NCI-H1930 (cell line): ENCODE data around the gene TLR8.
"Not testable (repeated sequence)": the region's sequence is repeated elsewhere in the genome, so short reads cannot be mapped to it uniquely, and the experiment has no call there.

Source experiments
- DNase-seq, 2 experiments: peaks; one replicate each; lab custom pipeline; 2025; lab: John Stamatoyannopoulos, UW

The TLR8 gene

DNA sequence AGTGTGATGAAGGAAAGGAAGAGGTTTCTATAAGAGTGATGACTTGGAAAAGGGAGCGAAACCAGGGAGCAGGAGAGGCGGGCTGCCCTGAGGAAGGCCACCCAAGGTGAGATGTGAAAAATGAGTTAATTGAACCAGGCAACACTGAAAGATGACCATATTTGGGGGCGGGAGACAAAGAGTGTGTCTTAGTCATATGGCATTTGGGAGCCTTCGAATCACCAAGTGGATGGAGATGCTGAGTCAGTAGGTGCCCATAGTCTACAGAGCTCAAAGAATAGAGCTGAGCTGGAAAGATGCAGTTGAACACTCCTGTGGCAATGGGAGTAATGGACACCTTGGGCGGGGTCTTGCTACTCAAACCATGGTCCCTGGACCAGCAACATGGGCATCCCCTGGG is 8.3 kb upstream of the TLR8 start:
- no peak for DNase-seq

DNA sequence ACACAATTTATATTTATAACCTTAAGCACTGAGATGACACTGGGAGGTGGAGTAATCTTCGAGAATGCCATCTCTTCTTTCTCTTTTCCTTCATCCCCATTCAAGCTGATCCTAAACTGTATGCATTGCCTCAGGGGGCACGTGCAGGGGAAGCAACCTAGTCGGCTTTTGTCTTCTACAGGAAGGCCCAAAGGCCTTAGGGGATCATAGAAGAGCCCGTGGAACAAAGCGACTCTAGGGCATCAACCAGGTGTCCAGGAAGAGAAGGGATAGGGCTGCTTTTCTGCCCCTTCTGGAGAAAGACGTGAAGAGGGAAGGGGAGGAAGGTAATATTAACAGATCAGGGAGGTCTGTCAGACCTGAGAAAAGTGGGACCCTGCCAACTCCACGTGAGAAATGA is 6.9 kb upstream of the TLR8 start:
- DNase-seq: no peak

DNA sequence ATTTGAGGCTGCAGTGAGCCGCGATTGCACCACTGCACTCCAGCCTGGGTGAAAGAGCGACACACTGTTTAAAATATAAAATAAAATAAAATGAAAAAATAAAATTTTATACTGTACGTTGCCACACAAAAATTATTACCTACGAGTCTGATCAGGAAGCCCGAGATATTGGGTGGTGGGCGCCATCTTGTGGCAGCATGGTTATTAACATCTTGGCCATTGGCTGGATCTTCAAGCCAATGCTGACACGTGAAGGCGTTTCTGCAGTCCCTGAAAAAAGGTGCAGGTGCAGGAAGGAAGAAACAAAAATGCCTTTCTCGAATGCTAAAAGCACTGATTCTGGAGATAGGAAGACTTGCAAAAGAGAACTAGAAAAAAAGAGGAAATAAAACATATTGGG is 4.9 kb upstream of the TLR8 start:
- no peak for DNase-seq

- DNase-seq: no peak
These were observed 2.8 kb upstream of the TLR8 start for GRCh38 chrX:12903646-12904045.

- DNase-seq: no peak
These were observed 4.2 kb downstream of the TLR8 start for GRCh38 chrX:12910423-12911121.

- no peak for DNase-seq
These were observed 4.7 kb downstream of the TLR8 start for GRCh38 chrX:12911122-12911470.

- no peak for DNase-seq
These were observed 6.5 kb downstream of the TLR8 start for GRCh38 chrX:12912791-12913482.

GRCh38 chrX:12917753-12918152 is 11.3 kb downstream of the TLR8 start:
- DNase-seq: no peak

DNA sequence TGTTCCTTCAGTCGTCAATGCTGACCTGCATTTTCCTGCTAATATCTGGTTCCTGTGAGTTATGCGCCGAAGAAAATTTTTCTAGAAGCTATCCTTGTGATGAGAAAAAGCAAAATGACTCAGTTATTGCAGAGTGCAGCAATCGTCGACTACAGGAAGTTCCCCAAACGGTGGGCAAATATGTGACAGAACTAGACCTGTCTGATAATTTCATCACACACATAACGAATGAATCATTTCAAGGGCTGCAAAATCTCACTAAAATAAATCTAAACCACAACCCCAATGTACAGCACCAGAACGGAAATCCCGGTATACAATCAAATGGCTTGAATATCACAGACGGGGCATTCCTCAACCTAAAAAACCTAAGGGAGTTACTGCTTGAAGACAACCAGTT is 12.6 kb downstream of the TLR8 start:
- DNase-seq: no peak

DNA sequence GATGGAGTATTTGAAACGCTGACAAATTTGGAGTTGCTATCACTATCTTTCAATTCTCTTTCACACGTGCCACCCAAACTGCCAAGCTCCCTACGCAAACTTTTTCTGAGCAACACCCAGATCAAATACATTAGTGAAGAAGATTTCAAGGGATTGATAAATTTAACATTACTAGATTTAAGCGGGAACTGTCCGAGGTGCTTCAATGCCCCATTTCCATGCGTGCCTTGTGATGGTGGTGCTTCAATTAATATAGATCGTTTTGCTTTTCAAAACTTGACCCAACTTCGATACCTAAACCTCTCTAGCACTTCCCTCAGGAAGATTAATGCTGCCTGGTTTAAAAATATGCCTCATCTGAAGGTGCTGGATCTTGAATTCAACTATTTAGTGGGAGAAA is 13.2 kb downstream of the TLR8 start:
- DNase-seq: no peak

DNA sequence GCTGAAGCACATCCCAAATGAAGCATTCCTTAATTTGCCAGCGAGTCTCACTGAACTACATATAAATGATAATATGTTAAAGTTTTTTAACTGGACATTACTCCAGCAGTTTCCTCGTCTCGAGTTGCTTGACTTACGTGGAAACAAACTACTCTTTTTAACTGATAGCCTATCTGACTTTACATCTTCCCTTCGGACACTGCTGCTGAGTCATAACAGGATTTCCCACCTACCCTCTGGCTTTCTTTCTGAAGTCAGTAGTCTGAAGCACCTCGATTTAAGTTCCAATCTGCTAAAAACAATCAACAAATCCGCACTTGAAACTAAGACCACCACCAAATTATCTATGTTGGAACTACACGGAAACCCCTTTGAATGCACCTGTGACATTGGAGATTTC is 14.6 kb downstream of the TLR8 start:
- DNase-seq: no peak

DNA sequence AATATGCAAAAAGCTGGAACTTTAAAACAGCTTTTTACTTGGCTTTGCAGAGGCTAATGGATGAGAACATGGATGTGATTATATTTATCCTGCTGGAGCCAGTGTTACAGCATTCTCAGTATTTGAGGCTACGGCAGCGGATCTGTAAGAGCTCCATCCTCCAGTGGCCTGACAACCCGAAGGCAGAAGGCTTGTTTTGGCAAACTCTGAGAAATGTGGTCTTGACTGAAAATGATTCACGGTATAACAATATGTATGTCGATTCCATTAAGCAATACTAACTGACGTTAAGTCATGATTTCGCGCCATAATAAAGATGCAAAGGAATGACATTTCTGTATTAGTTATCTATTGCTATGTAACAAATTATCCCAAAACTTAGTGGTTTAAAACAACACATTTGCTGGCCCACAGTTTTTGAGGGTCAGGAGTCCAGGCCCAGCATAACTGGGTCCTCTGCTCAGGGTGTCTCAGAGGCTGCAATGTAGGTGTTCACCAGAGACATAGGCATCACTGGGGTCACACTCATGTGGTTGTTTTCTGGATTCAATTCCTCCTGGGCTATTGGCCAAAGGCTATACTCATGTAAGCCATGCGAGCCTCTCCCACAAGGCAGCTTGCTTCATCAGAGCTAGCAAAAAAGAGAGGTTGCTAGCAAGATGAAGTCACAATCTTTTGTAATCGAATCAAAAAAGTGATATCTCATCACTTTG is 15.6 kb downstream of the TLR8 start:
- DNase-seq: no peak

DNA sequence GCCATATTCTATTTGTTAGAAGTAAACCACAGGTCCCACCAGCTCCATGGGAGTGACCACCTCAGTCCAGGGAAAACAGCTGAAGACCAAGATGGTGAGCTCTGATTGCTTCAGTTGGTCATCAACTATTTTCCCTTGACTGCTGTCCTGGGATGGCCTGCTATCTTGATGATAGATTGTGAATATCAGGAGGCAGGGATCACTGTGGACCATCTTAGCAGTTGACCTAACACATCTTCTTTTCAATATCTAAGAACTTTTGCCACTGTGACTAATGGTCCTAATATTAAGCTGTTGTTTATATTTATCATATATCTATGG is 16.1 kb downstream of the TLR8 start:
- DNase-seq: no peak

DNA sequence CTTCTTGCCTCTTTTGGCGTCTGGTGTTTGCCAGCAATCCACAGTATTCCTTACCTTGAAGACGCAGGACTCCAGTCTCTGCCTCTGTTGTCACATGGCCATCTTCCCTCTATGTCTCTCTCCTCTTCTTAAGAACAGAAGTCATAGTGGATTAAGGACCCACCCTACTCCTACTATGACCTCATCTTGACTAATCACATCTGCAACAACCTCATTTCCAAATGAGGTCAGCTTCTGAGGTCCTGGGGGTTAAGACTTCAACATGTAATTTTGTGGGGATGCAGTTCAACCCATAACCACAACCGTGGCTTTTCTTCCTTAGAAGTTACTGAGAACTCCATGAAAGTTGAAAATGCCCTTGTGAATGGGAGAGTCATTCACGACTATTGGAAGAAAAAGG is 23.3 kb downstream of the TLR8 start:
- no peak for DNase-seq

DNA sequence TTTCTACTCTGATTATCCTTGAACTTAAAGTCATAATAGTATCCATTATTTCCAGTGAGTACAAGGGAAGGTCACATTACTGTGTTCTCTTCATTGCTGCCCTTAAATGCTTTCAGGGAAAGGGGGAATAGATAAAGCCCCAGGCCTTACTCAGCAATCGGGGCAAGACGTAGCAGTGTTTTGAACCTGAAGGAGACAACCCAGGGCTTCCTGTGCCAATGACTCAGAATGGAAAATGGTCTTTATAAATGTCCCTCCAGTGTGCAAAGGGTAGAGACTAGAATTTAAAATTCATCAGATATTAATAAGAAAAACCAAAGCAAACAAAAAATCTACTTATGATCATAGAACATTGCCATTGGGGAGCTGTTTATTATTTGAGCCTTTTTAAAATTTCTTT is 23.7 kb downstream of the TLR8 start:
- no peak for DNase-seq

DNA sequence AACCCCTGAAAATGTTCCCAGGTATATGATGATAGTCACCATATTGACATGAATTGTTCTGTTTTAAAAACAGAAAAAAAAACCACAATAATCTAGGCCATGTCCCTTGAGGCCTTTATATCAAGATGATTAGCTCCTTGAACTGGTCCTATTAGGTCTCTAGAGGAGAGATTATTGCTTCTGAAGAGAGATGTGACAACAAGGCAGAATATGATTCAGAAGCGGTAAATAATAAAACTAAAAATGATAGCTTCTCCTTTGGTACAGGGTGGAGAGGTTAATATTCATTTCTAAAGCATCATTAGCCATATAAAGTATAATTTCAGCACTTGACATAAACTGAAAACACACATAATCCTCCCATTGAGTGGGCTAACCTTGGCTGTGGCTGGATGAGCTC is 25.8 kb downstream of the TLR8 start:
- no peak for DNase-seq

DNA sequence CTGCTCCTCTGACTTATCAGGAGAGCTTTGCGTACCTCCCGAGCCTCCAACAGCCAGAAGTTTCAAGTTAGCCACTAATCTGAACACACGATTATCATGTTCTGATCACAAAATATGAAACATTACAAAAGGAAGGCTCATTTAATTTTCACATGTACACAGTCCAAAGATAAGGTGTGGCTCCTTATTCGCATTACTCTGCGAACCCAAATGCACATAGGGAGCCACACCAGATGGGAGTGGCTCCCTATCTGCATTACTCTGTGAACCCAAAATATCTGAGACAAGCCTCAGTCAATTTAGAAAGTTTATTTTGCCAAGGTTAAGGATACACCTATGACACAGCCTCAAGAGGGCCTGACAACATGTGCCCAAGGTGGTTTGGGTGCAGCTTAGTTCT is 28.4 kb downstream of the TLR8 start:
- DNase-seq: no peak

- no peak for DNase-seq
These were observed 30.5 kb downstream of the TLR8 start for GRCh38 chrX:12936947-12937346.

DNA sequence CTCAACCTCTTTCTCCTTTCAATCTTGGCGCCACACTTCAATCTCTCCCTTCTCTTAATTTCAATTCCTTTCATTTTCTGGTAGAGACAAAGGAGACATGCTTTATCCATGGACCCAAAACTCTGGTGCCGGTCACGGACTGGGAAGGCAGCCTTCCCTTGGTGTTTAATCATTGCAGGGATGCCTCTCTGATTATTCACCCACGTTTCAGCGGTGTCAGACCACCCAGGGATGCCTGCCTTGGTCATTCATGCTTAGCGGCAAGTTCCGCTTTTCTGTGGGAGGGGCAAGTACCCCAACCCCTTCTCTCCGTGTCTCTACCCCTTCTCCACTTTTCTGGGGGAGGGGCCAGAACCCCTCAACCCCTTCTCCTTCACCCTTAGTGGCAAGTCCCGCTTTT is 34.1 kb downstream of the TLR8 start:
- not testable (repeated sequence) for DNase-seq

GRCh38 chrX:12943592-12943991 is 37.2 kb downstream of the TLR8 start:
- not testable (repeated sequence) for DNase-seq

DNA sequence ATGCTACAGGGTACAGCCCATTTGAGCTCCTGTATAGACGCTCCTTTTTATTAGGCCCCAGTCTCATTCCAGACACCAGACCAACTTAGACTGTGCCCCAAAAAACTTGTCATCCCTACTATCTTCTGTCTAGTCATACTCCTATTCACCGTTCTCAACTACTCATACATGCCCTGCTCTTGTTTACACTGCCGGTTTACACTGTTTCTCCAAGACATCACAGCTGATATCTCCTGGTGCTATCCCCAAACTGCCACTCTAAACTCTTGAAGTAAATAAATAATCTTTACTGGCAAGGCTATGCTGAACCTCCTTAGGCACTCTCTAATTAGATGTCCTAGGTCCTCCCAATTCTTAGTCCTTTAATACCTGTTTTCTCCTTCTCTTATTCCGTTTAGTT is 38.0 kb downstream of the TLR8 start:
- not testable (repeated sequence) for DNase-seq

DNA sequence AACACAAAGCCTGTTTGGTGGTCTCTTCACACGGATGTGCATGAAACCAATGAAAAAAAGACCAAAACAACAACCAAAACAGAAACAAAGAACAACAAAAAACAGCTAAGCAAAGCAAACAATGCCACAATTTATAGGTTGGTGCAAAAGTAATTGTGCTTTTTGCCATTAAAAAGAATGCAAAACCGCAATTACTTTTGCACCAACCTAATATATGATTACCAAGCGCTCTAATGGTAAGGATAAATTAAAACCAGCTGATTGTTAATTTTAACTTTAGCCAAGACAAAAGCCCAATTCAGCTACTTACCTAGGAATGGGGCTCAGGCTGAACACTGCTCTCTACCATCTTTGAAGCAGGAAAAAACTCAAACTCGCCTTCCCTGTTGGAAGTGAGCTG is 39.1 kb downstream of the TLR8 start:
- DNase-seq: no peak

DNA sequence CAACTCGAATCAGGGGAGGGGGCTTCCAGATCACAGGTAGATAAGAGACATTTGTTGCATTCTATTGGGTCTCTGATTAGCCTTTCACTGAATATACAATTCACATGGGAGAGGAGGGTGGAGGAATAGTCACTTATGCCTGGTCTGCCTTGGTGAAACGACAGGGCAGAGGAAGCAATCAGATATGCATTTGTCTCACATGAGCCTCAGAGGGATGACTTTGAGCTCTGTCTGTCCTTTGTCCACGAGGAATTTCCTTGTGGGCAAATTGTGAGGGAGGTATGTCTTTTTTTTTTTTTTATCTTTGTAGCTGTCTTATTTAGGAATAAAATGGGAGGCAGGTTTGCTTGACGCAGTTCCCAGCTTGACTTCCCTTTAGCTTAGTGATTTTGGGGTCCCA is 40.0 kb downstream of the TLR8 start:
- no peak for DNase-seq
